Colonic mucosa (tissue), 4 donors: Measurements from ENCODE around the gene IRS2. TPM values are rescaled to one million over a fixed set of nuclear protein-coding genes. Genes with fewer than 3 reads are reported as not detected.

Source experiments
- DNase-seq: peaks from one replicate; pipeline ENCODE4 v3.0.0-alpha.2; 2020
- H3K27ac ChIP-seq: fragments of 200-600 bp; one replicate; pipeline ENCODE4 v1.8.0; 2021
- H3K27me3 ChIP-seq: fragments of 200-600 bp; one replicate; pipeline ENCODE4 v1.8.0; 2021
- H3K36me3 ChIP-seq: fragments of 200-600 bp; one replicate; pipeline ENCODE4 v1.8.0; 2021
- H3K4me1 ChIP-seq: fragments of 200-600 bp; one replicate; pipeline ENCODE4 v1.8.0; 2021; ENCODE audit warnings: mild to moderate bottlenecking
- H3K4me3 ChIP-seq: fragments of 200-600 bp; one replicate; pipeline ENCODE4 v1.8.0; 2021
- H3K9ac ChIP-seq, 2 donors: one replicate each; pipeline ENCODE4 v1.7.0; 2013; ENCODE audit warnings: control low read depth in 2 of 2, low read depth in 2 of 2, low read length in 2 of 2
- H3K9me3 ChIP-seq: fragments of 200-600 bp; one replicate; pipeline ENCODE4 v1.8.0; 2021
- CTCF ChIP-seq: fragments of 200-600 bp; IDR thresholded peaks from one replicate; pipeline ENCODE4 v1.8.0; 2022; ENCODE audit warnings: antibody characterized with exemption, mild to moderate bottlenecking
- intact Hi-C: fragments of 100-400 bp; cut with DNase I; formaldehyde crosslinking; loops from one replicate; pipeline ENCODE4 v1.14.1; 2022
- total RNA-seq, 2 donors: library from RNA; stranded (reverse); fragmentation: NEBNext Ultra II Directional in 1 of 2; extraction: Animal tissue kit (Norgen Biotek cat#: 25700) in 1 of 2; gene quantifications; one replicate each; pipeline ENCODE4 v1.2.1, GENCODE V29; 2021
- donor health status: healthy.
- donor health status: DM: no; HTN: no; CAD: no.
- donor health status: DM: no; HTN: no; CAD: no.

Gene IRS2
- total RNA-seq, 2 donors from 2014 or later: 6.7 to 23.0 TPM

GRCh38 chr13:109760402-109760801, 26.0 kb downstream of the IRS2 start:
- H3K27ac ChIP-seq: no peak overlapping the region
- DNase-seq: no peak
- H3K4me3 ChIP-seq: no peak overlapping the region
- no peak for TF ChIP-seq CTCF
- no peaks in the 10 kb centered on the region for H3K27me3 ChIP-seq
- no peak overlapping the region for H3K9ac ChIP-seq
- H3K36me3 ChIP-seq: no peaks in the 10 kb centered on the region
- intact Hi-C loops: no loop called here
- H3K9me3 ChIP-seq: no peaks in the 10 kb centered on the region
- H3K4me1 ChIP-seq: no peaks in the 10 kb centered on the region

GRCh38 chr13:109759609-109760008, 26.8 kb downstream of the IRS2 start:
- Histone ChIP-seq H3K27ac (no peak overlapping the region), H3K27me3 (no peaks in the 10 kb centered on the region), H3K36me3 (no peaks in the 10 kb centered on the region), H3K9ac (no peak overlapping the region), H3K4me3 (no peak overlapping the region), H3K9me3 (no peaks in the 10 kb centered on the region), H3K4me1 (no peaks in the 10 kb centered on the region)
- DNase-seq: no peak
- no peak for TF ChIP-seq CTCF
- intact Hi-C loops: no loop called here

- Histone ChIP-seq H3K9me3 (no peaks in the 10 kb centered on the region), H3K9ac (no peak overlapping the region), H3K27ac (no peak overlapping the region), H3K4me1 (no peaks in the 10 kb centered on the region), H3K27me3 (no peaks in the 10 kb centered on the region), H3K36me3 (no peaks in the 10 kb centered on the region), H3K4me3 (no peak overlapping the region)
- intact Hi-C loops: no loop called here
- no peak for TF ChIP-seq CTCF
- DNase-seq: no peak
Observed at GRCh38 chr13:109758937-109759480, 27.4 kb downstream of the IRS2 start.

- Histone ChIP-seq H3K27me3 (no peaks in the 10 kb centered on the region), H3K4me1 (no peaks in the 10 kb centered on the region), H3K9ac (no peak overlapping the region), H3K36me3 (no peaks in the 10 kb centered on the region), H3K4me3 (no peak overlapping the region), H3K9me3 (no peaks in the 10 kb centered on the region), H3K27ac (no peak overlapping the region)
- no peak for DNase-seq
- TF ChIP-seq CTCF: no peak
- intact Hi-C loops: no loop called here
Observed at GRCh38 chr13:109756778-109757177, 29.6 kb downstream of the IRS2 start.

- Histone ChIP-seq H3K36me3 (no peaks in the 10 kb centered on the region), H3K9me3 (no peaks in the 10 kb centered on the region), H3K9ac (no peak overlapping the region), H3K27ac (no peak overlapping the region), H3K27me3 (no peaks in the 10 kb centered on the region), H3K4me3 (no peak overlapping the region), H3K4me1 (no peaks in the 10 kb centered on the region)
- DNase-seq: no peak
- TF ChIP-seq CTCF: no peak
- intact Hi-C loops: no loop called here
Observed at GRCh38 chr13:109755997-109756396, 30.4 kb downstream of the IRS2 start.
